AG04449 (cell line): ENCODE results near the gene CKS1B.
"Not testable (repeated sequence)": the region's sequence is repeated elsewhere in the genome, so short reads cannot be mapped to it uniquely, and the experiment has no call there.

Experiments
- CTCF ChIA-PET: fragments of 350-600 bp; formaldehyde crosslinking; extraction: SDS; loops from one replicate; lab custom pipeline; 2021; ENCODE audit warnings: antibody characterized with exemption; lab: Yijun Ruan, JAX
- POLR2A ChIA-PET: fragments of 400-600, 350-600 bp; formaldehyde crosslinking; extraction: SDS; loops from one replicate; lab custom pipeline; 2020; ENCODE audit warnings: antibody characterized with exemption, inconsistent platforms; lab: Yijun Ruan, JAX
- DNase-seq: peaks from one replicate; pipeline ENCODE4 v3.0.0-alpha.2; 2010; ENCODE audit warnings: low read depth, low spot score
- H3K4me3 ChIP-seq: 2 replicates; pipeline ENCODE4 v1.5.1; 2011; ENCODE audit warnings: low read depth, mild to moderate bottlenecking, control low read depth, low read length
- CTCF ChIP-seq: IDR thresholded peaks from one replicate; pipeline ENCODE4 v1.5.1; 2011; ENCODE audit warnings: mild to moderate bottlenecking, moderate library complexity, low read length, control low read depth, inconsistent platforms; ENCODE audit not compliant: insufficient read depth; ENCODE audit errors: missing control alignments

CKS1B gene

GRCh38 chr1:154973344-154974101 is 958 bp upstream of the CKS1B start:
- peak; percentile 82 for DNase-seq
- ChIA-PET CTCF (interaction anchor here (1.5 to 13.1 kb wide), 5 partner anchors 12 to 199 kb away, joined by 4 to 176 read pairs (median 20); partner anchors contain the start of genes KRTCAP2, LENEP, PBXIP1 and PYGO2), POLR2A (interaction anchor here (0.5 to 4.7 kb wide), 11 partner anchors 9 to 111 kb away, joined by 3 to 74 read pairs (median 4); partner anchors contain the start of genes FLAD1, LENEP, PBXIP1 and PYGO2)
- TF ChIP-seq CTCF = no peak
- peak overlapping the region; percentile 75 for H3K4me3 ChIP-seq

GRCh38 chr1:154974808-154975408 is 427 bp downstream of the CKS1B start:
- peak overlapping the region; percentile 68 for H3K4me3 ChIP-seq
- ChIA-PET POLR2A (interaction anchor here (0.6 to 3.7 kb wide), 4 partner anchors 9 to 28 kb away, joined by 3 to 17 read pairs (median 10); partner anchors contain the start of genes FLAD1, PBXIP1 and PYGO2), CTCF (interaction anchor here (1.0 to 13.1 kb wide), 4 partner anchors 14 to 110 kb away, joined by 3 to 176 read pairs (median 26); partner anchors contain the start of genes LENEP, PBXIP1 and PYGO2)
- TF ChIP-seq CTCF = no peak
- peak; percentile 42 for DNase-seq

- CTCF ChIA-PET = interaction anchor here (1.0 to 13.1 kb wide), 4 partner anchors 20 to 28 kb away, joined by 3 to 176 read pairs (median 3); partner anchors contain the start of genes LENEP, PBXIP1 and ZBTB7B
- no peak for DNase-seq
- H3K4me3 ChIP-seq = peak overlapping the region; percentile 68
- POLR2A ChIA-PET = interaction anchor here (0.6 to 3.7 kb wide), 4 partner anchors 8 to 28 kb away, joined by 3 to 17 read pairs (median 10); partner anchors contain the start of genes FLAD1, PBXIP1 and PYGO2
- no peak for TF ChIP-seq CTCF
Measured at GRCh38 chr1:154975409-154976059, 1.1 kb downstream of the CKS1B start.

- POLR2A ChIA-PET, DNase-seq, H3K4me3 ChIP-seq: not testable (repeated sequence)
- CTCF ChIA-PET = interaction anchor here (0.7 to 13.1 kb wide), 5 partner anchors 16 to 107 kb away, joined by 3 to 176 read pairs (median 3); partner anchors contain the start of genes LENEP and PYGO2
Measured at GRCh38 chr1:154977762-154978161, 3.3 kb downstream of the CKS1B start.

- H3K4me3 ChIP-seq = no peak overlapping the region
- ChIA-PET POLR2A (no interaction called here), CTCF (interaction anchor here (0.7 to 13.1 kb wide), 4 partner anchors 18 to 107 kb away, joined by 3 to 176 read pairs (median 4); partner anchors contain the start of gene LENEP)
- DNase-seq = no peak
- TF ChIP-seq CTCF = no peak
Measured at GRCh38 chr1:154978360-154978759, 3.9 kb downstream of the CKS1B start.

GRCh38 chr1:154982341-154982740 is 7.9 kb downstream of the CKS1B start:
- H3K4me3 ChIP-seq = peak overlapping the region; percentile 53
- ChIA-PET CTCF (interaction anchor here (0.8 to 7.7 kb wide), 7 partner anchors 12 to 69 kb away, joined by 3 to 119 read pairs (median 4); partner anchors contain the start of genes ADAM15, LENEP, PBXIP1 and SHC1), POLR2A (interaction anchor here (2.7 kb wide), 1 partner anchor 12 kb away, joined by 16 read pairs; the partner anchor contains the start of gene LENEP)
- TF ChIP-seq CTCF = no peak
- DNase-seq = no peak
